GM11168 (cell line): ENCODE data around the gene YJEFN3.

Experiments
- in situ Hi-C: fragments of 300-500 bp; cut with MboI; formaldehyde crosslinking; loops from one replicate; pipeline ENCODE4 v1.12.0; 2022; ENCODE audit warnings: low sequenced_read_pairs; ENCODE audit not compliant: unreplicated experiment

YJEFN3 gene

DNA sequence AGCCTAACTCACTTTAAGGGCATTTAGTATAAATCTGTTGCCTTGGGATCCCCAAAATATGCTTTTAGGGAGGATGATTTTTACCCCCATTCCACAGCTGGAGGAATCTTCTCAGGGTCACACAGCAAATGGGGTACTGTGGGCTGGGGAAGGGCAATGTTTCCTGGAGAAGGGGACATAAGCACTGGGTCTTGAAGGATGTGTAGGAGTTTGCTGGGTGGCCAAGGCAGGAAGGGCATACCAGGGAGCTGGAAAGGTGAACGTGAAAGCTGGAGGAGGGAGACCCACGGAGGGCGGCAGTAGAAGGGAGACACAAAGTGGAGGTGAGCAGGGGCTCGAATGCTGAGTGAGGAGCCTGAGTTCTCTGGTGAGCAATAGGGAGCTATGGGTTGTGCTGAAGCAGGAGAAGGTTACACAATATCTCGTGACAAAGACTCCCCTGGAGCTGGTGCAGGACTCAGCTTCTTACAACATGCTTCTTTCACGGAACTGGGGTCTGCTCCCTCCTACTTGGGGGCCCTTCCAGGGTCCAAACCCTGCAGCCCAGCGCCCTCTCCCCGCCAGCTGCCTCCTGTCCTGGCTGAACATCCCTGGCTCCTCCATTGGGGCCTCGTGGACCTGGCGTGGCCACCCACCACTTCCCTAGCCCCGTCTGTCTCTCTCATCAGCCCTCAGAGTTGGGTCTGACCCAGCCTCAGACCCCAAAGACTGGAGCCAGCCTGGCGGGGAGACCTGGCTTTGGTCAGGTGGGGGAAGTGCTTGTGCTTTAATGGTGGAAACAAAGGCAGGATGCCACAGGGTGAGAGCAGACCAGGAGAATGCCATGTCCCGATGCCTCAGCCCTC lies 20.4 kb downstream of the YJEFN3 start:
- in situ Hi-C loops: loop anchor here (25.0 kb wide), 1 partner anchor 238 kb away; no protein-coding TSS in a partner anchor

GRCh38 chr19:19549804-19550464 lies 21.2 kb downstream of the YJEFN3 start:
- in situ Hi-C loops: loop anchor here (25.0 kb wide), 1 partner anchor 237 kb away; no protein-coding TSS in a partner anchor

DNA sequence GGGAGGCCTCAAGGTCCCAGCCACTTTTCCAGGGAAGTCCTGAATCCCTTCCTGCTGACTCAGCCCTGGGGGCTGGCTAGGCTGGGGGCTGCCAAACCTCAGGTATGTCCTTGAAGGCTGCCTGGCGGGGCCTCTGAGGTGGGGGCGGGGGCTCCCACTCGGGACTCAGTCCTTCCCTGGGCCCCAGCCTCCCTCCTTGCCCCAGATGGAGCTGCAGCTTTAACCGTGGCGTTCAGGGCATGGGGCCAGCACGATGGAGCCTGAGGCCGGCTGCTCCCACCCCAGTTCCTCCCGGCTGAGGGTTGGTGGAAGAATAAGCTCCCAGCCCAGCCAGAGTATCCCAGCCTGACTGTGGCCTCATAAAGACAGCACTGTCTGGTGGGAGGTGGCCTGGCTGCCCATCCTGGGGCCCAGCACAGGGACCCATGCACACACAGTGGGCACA lies 21.8 kb downstream of the YJEFN3 start:
- in situ Hi-C loops: no loop called here

DNA sequence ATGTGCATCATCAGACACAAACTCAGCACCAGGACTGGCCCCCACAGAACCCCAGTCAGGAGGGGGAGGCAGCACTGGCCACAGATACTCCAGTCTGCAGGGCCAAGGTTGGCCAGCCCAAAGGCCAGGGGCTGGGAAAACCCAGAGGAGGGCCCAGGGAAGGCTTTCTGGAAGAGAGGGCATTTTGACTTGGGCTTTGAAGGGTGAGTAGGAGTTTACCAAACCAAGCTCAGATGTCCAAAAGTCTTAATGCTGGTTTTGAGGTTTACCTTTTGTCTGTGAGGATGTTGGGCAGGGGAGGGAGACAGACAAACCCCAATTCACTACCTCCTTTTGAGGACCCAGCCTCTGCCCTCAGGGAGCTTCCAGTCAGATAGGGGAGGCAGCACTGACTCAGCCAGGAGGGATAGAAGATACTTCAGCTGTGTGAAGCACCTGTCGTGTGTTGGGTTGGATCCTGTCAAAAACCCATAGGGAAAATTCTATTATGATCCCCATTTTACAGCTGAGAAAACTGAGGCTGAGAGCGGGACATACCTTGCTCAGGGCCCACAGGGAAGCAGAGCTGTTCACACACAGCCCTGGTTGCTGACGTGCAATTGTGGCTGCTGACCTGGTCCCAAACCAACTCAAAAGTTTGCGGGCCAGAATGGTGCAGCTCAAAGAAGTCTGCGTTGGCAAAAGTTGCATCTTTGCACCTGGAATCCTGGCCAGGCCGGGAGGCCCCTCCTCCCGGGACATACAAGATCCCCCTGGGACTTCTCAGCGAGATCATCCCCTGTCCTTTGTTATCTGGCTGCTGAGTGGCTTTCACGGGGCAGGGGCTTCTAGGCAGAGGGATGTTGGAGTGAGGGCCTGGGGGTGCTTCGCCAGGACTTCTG lies 22.5 kb downstream of the YJEFN3 start:
- in situ Hi-C loops: no loop called here

DNA sequence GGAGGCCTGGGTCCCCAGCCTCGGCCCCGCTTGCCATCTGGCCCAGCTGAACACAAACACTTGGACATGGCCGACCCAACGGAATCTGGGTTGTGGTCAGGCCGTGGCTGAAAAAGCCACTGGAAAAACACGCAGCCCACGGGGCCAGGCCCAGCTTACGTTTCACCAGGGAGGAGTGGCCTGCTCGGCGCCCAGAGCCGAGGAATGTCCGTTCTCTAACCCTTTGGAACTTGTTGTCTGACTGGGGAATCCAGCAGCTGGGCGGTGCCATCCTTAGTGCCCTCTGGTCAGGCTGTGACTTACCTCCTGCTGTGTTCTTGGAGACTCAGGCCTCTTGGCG lies 23.1 kb downstream of the YJEFN3 start:
- in situ Hi-C loops: no loop called here

GRCh38 chr19:19552798-19553197 lies 24.1 kb downstream of the YJEFN3 start:
- in situ Hi-C loops: no loop called here

DNA sequence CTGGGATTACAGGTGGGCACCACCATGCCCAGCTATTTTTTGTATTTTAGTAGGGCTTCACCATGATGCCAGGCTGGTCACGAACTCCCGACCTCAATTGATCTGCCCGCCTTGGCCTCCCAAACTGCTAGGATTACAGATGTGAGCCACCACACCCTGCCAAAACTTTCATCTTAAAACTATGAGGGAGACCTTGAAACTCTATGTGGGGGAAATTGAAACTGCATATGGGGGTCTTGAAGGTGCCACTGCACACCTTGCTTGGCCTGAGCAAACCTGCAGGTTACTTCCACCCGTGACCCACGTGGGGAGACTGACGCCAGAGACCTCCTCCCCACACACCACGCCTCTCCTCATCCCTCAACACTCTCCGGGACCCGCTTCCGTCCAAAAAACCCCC lies 25.0 kb downstream of the YJEFN3 start:
- in situ Hi-C loops: no loop called here

DNA sequence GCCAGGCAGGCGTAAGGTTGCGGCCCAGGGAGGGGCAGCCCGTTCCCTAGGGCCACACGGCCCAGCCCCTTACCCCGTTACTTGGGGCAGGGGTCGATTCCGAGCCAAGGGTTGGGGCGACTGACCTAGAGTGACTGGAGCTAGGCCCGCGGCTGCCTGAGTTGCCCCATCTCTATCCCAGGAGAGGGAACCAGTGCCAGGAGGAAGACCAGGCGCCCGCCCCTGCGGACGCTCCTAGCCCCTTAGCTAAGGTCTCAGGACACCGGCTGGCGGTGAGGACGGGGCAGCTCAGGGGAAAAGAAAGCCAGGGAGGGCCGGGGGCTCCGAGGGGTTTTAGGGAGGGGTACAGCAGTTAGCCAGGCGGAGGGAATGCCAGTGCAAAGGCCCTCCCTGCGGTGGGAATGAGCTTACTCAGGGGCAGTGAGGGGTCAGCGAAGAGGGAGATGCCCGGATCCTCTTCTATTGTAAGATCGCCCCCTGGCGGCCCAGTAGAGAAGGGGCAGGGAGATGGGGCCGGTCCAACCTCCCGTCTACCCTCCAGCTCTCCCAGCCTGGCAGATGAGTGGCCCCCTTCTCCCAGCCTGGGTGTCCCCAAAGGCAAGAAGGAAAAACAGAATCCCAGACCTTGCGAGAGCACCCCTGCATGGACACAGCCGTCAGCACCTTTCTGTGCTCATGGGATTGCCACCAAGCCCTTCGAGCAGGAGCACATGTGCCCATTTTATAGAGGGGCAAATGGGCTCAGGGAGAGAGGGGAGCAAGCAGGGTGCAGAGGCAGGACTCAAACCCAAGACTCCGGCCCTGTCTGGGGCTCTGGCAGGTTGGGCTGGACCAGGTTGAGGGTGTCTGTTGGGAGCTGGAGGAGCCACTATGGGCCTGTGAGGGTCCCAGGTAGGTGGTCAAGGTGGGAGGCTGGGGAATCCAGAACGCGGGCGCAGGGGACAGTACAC lies 25.6 kb downstream of the YJEFN3 start:
- in situ Hi-C loops: no loop called here

- in situ Hi-C loops: no loop called here
Measured at GRCh38 chr19:19558055-19558454, 29.3 kb downstream of the YJEFN3 start.

DNA sequence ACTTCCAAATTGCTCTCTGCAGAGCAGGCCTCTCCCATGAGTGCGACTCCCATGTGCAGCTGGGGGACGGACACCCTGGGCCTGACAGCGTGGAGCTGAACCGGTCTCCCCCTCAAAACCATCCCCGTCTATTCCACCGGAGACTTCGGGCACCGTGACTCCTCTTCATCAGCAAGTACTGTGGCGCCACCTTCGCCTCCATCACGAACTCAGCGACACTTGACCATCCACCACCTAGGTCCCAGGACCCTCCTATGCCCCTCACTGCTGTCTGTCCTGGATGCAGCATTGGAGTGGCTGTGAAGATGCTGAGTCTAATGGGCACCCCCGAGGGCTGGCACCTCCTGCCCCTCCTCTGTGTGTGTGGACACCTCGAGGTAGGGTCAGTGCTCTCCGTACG lies 29.9 kb downstream of the YJEFN3 start:
- in situ Hi-C loops: no loop called here

DNA sequence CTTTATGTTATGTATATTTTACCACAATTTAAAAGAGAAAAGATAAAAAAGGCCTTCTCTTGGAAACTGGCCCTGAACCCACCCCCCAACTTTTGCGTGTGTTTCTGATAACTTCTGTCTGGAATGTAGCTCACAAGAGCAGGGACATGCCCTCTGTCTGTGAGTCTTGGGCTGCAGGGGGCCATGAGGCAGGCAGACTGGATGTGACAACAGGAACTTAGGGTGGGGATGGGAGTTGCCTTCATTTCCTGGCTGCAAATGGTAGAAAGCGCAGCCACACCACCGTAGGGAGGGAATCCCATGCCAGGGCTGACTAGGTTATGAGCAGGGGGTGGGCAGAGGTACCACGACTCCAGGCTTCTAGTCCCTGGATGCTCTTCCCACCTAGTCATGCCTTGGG lies 31.2 kb downstream of the YJEFN3 start:
- in situ Hi-C loops: no loop called here

- in situ Hi-C loops: no loop called here
Measured at GRCh38 chr19:19561946-19562664, 33.4 kb downstream of the YJEFN3 start.

DNA sequence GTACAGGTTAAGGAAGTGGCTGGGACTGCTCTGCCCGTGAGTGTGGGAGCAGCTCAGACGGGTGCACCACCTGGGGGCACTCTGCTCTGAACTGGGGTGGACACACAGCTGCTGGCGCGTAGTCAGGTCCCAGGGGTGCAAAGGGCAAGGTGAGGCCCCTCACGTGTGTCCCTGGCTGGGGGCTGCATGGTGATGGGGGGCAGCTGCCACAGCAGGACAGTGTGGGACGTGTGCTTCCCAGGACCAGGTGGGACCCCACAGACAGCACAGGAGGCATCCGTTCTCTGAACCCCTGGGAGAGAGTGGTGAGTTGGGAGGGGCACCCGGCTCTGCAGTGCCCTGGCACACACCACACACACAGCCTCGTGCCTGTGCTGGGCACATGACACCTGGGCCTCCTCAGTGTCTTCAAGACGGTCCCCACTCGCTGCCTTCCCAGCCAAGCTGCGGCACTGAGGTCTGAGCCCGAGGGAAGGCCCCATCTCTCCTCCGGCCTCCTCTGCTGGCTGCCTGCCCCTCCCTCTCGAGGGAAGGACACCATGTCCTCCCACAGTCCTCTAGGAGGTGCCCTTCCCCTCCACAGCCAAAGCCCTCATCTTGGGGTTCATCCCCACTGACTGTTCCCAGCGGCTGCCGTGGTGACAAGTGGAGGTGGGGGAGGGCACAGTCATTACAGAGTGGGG lies 34.1 kb downstream of the YJEFN3 start:
- in situ Hi-C loops: no loop called here

- in situ Hi-C loops: no loop called here
Measured at GRCh38 chr19:19563348-19563848, 34.7 kb downstream of the YJEFN3 start.

- in situ Hi-C loops: no loop called here
Measured at GRCh38 chr19:19566306-19566705, 37.6 kb downstream of the YJEFN3 start.

DNA sequence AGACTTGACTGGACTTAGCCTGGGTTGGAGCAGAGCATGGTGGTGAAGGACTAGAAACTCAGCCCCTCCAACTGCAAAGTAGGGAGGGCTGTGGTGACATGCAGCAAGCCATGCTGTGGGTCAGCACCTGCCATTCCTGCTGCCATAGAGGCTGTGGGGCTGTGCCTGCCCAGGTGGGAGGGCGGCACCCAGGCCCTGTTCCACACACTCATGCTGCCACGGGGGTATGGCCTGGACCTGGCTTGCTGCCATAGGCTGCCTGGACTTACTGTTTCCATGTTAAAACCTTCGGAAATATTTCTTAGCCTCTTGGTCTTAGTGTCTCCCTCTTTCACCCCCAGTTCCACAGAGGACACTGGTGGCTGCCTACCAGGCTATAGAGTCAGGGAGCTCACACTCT lies 38.7 kb downstream of the YJEFN3 start:
- in situ Hi-C loops: no loop called here

DNA sequence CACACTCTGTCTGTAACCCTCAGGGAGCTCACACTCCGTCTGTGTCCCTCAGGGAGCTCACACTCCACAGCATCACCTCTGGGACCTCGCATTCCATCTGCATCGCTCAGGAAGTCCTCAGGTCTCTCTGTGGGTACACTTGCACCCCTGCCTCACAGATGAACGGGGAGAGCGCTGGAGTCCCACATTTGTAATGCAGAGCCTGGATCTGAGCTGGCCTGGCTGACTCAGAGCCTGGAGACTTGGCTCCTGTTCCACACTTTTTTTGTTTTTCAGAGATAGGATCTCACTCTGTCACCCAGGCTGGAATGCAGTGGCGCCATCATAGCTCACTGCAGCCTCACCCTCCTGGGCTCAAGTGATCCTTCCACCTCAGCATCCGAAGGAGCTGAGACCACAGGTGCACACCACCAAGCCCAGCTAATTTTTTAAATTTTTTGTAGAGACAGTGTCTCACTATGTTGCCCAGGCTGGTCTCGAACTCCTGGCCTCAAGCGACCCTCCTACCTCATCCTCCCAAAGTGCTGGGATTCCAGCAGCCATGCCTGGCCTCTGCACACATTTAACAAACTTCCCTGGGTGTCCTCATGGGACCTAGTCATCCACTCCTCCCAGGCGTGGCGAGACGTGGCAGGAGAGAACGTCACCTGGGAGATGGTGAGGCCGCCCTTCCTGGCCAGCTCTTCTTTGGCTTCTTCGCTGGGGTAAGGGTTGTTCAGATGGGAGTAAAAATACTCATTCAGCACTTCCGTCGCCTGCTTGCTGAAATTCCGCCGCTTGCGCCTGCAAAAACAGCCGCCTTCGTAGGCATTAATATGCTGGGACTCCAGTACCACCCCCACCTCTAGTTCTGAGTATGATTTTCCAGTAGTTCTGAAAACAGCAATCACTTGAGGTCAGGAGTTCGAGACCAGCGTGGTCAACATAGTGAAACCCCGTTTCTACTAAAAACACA lies 40.4 kb downstream of the YJEFN3 start:
- in situ Hi-C loops: no loop called here
